LNCaP clone FGC (cell line): ENCODE measurements around the gene GALNTL6.

Source experiments
- DNase-seq: peaks from one replicate; pipeline ENCODE4 v3.0.0-alpha.2; 2011; ENCODE audit warnings: low read depth
- H3K4me3 ChIP-seq: 2 replicates; pipeline ENCODE4 v1.5.1; 2011; ENCODE audit warnings: mild to moderate bottlenecking, low read depth, low read length, control low read depth
- TF ChIP-seq, protein P1 (sequence below): IDR thresholded peaks from 2 replicates; pipeline ENCODE4 v1.5.1; 2012; ENCODE audit warnings: mild to moderate bottlenecking; ENCODE audit not compliant: control insufficient read depth, insufficient read depth; ENCODE audit errors: extremely low read depth

The GALNTL6 gene

GRCh38 chr4:172692701-172693100, 879.5 kb downstream of the GALNTL6 start:
- no peak overlapping the region for H3K4me3 ChIP-seq
- TF ChIP-seq, protein P1, sequence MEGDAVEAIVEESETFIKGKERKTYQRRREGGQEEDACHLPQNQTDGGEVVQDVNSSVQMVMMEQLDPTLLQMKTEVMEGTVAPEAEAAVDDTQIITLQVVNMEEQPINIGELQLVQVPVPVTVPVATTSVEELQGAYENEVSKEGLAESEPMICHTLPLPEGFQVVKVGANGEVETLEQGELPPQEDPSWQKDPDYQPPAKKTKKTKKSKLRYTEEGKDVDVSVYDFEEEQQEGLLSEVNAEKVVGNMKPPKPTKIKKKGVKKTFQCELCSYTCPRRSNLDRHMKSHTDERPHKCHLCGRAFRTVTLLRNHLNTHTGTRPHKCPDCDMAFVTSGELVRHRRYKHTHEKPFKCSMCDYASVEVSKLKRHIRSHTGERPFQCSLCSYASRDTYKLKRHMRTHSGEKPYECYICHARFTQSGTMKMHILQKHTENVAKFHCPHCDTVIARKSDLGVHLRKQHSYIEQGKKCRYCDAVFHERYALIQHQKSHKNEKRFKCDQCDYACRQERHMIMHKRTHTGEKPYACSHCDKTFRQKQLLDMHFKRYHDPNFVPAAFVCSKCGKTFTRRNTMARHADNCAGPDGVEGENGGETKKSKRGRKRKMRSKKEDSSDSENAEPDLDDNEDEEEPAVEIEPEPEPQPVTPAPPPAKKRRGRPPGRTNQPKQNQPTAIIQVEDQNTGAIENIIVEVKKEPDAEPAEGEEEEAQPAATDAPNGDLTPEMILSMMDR, result no peak
- no peak for DNase-seq

DNA sequence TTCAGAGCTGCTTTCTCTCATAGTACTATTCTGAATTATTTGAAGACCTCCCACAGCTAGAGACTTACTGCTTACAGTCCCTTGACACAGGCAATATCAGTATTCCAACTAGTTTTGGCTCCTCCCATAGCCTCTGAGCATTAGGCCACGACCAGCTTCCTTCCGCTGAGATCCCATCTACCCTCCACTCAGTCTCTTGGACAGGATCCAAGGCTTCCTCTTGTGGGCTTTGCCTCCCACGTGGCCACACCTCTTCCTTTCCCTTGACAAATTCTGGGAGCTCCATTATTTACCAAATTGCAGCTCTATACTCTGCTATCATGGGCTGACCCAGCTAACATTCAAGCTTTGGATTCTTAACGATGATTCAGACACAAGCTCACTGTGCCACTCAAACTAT, 885.1 kb downstream of the GALNTL6 start:
- no peak for DNase-seq
- TF ChIP-seq, protein P1, result no peak
- no peak overlapping the region for H3K4me3 ChIP-seq

DNA sequence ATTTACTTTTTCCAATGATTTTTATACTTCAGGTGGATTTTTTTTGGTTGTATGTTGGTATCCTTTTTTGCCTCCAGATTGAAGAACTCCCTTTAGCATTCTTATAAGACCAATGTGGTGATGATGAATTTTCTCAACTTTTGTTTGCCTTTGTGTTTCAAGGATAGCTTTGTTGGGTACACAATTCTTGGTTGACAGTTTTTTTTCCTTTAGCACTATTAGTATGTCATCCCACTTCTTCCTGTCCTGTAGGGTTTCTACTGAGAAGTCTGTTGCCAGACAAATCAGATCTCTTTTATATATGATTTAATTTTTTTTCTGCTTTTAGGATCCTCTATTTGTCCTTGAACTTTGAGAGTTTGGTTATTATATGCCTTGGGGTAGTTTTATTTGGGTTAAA, 892.4 kb downstream of the GALNTL6 start:
- no peak overlapping the region for H3K4me3 ChIP-seq
- no peak for DNase-seq
- TF ChIP-seq, protein P1, result no peak

- TF ChIP-seq, protein P1, result no peak
- no peak for DNase-seq
- H3K4me3 ChIP-seq, result no peak overlapping the region
Observed at GRCh38 chr4:172706000-172706399, 892.8 kb downstream of the GALNTL6 start.

GRCh38 chr4:172707622-172708021, 894.4 kb downstream of the GALNTL6 start:
- TF ChIP-seq, protein P1, result no peak
- no peak overlapping the region for H3K4me3 ChIP-seq

DNA sequence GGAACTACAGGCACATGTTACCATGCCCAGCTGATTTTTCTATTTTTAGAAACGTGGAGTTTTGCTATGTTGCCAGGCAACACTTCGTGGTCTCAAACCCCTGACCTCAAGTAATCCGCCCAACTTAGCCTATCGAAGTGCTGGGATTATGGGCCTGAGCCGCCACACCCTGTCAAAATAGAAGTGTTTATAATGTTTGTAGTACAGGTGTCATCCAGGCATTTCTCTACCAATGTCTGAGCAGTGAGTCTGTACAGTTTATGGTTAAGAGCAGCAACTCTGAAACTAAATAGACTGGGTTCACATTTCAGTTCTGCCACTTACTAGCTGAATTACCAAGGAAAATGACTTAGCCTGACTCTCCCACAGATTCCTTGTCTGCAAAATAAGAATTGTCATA, 895.0 kb downstream of the GALNTL6 start:
- TF ChIP-seq, protein P1, result no peak
- no peak for DNase-seq
- no peak overlapping the region for H3K4me3 ChIP-seq

More at GRCh38 chr4:172707622-172708021, 894.4 kb downstream of the GALNTL6 start:
- no peak for DNase-seq

GRCh38 chr4:172709376-172709775, 896.2 kb downstream of the GALNTL6 start:
- DNase-seq, result no peak
- TF ChIP-seq, protein P1, result no peak
- H3K4me3 ChIP-seq, result no peak overlapping the region
